ENCODE data around the gene KRT40. TPM values are rescaled to one million over a fixed set of nuclear protein-coding genes. Genes with fewer than 3 reads are reported as not detected.

KRT40 gene
- total and polyA plus RNA-seq, 9 of the 15 experiments (the other 6 are each of a cell fraction or from before 2014, with no cell fraction given) = not detected

- no peak for ATAC-seq
- no peak overlapping the region for H3K9ac ChIP-seq (ENCODE audit: insufficient read depth in 1 of 2, low read depth in 2 of 2, low read length in 2 of 2)
- FAIRE-seq = no peak
- TF ChIP-seq PCBP1 (IDR thresholded peaks at IDR 0.05; ENCODE audit: low read depth, low read length, poor library complexity, severe bottlenecking) = no peak
- no peak for TF ChIP-seq ZNF778 (CRISPR knock-in tag; IDR thresholded peaks at IDR 0.05)
- no peak for TF ChIP-seq NFYB (IDR thresholded peaks at IDR 0.05; ENCODE audit: extremely low read depth, insufficient read length)
- no peak for TF ChIP-seq ELF1 (tag; IDR thresholded peaks at IDR 0.05)
- no peak for TF ChIP-seq SNRNP70 (optimal IDR thresholded peaks at IDR 0.05; ENCODE audit: low read depth, low read length)
- TF ChIP-seq EWSR1 (IDR thresholded peaks at IDR 0.05; ENCODE audit: borderline replicate concordance, low read depth, partially characterized antibody) = no peak
- no peak for TF ChIP-seq CEBPZ (IDR thresholded peaks at IDR 0.05; ENCODE audit: borderline replicate concordance, low read depth, low read length)
- no peak for TF ChIP-seq ZNF511 (CRISPR knock-in tag; IDR thresholded peaks at IDR 0.05)
- no peak for TF ChIP-seq NCOA1 (IDR thresholded peaks at IDR 0.05; ENCODE audit: low read depth)
- TF ChIP-seq ZC3H11A (IDR thresholded peaks at IDR 0.05; ENCODE audit: low read depth, low read length) = no peak
- no peak for TF ChIP-seq HMBOX1 (IDR thresholded peaks at IDR 0.05)
- no peak overlapping the region for H3K4me2 ChIP-seq (ENCODE audit: insufficient read depth, low read length)
- intact Hi-C loops (cut with micrococcal nuclease) (no loop called here), in situ Hi-C loops (cut with MboI) (no loop called here)
- DNase-seq (ENCODE audit: extremely low read depth in 1 of 4, low spot score in 3 of 4) = no peak
- H4K20me1 ChIP-seq (replicated peaks; ENCODE audit: control insufficient read depth, insufficient read depth, low read length) = no peaks in the 10 kb centered on the region
- CTCF ChIA-PET (ENCODE audit: low intra/inter-chr PET ratio) = no interaction called here
- no peak overlapping the region for H2AFZ ChIP-seq (ENCODE audit: low read depth, low read length)
- H3K27ac ChIP-seq (ENCODE audit: extremely low read depth, low read depth, low read length) = no peak overlapping the region
- H3K79me2 ChIP-seq (ENCODE audit: control insufficient read depth, insufficient read depth, low read length) = no peaks in the 10 kb centered on the region
- H3K4me1 ChIP-seq (replicated peaks in 1 of 2; ENCODE audit: control insufficient read depth in 2 of 2, insufficient read depth in 2 of 2, low read length in 2 of 2) = no peaks in the 10 kb centered on the region
- H3K4me3 ChIP-seq = no peak overlapping the region
- peaks cover 0 to 3% of the 10 kb centered on the region in 2 experiments; a peak in 1 of 5 replicates for H3K27me3 ChIP-seq (ENCODE audit: control insufficient read depth in 2 of 2, insufficient read depth in 2 of 2, low read length in 2 of 2)
- H3K9me3 ChIP-seq (replicated peaks; ENCODE audit: control insufficient read depth, insufficient read depth, low read depth, low read length) = no peaks in the 10 kb centered on the region
- WGBS (ENCODE audit: insufficient coverage, low coverage, missing lambda C conversion rate) = 1% methylated on average over 7 of the region's 7 CpGs
- no peaks in the 10 kb centered on the region for H3K36me3 ChIP-seq (ENCODE audit: control insufficient read depth, insufficient read depth, low read length)
- POLR2A ChIA-PET = no interaction called here
- no peaks in the 10 kb centered on the region for H3K9me1 ChIP-seq (ENCODE audit: control insufficient read depth, insufficient read depth, low read length)
- BruUV-seq (replicated peaks) = no TSS peak
Observed at GRCh38 chr17:41015454-41015853, 31.3 kb upstream of the KRT40 start.

Measured in K562 (cell line).